ENCODE data around the gene RNF121. TPM values are rescaled to one million over a fixed set of nuclear protein-coding genes. Genes with fewer than 3 reads are reported as not detected.

The RNF121 gene
- total RNA-seq, 1 donor from 2014 or later: 29.0 TPM

DNA sequence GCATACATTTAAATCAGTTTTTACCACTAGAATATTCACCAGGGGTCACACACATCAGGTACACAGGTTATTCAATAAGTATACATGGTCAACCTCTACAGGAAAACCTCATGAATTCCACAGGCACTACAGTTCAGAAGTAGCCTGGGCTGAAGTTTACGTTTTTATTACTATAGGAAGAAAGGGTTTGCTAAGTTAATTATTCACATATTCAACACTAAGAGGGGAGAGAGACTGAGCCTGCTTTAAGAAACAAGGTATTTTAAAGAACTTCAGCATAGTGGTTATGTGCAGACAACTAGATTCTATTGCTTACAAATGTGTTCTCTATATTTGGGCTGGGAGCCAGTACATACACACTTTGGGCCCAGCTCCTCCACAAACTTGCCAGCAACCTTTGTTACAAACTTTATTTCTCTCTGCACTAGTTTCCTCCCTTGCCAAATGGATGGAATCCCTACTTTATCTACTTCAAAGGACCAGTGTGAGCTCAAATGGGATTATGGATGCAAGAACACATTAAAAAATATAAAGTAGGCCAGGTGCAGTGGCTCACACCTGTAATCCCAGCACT is 101.7 kb downstream of the RNF121 start:
- intact Hi-C loops (cut with micrococcal nuclease): no loop called here

DNA sequence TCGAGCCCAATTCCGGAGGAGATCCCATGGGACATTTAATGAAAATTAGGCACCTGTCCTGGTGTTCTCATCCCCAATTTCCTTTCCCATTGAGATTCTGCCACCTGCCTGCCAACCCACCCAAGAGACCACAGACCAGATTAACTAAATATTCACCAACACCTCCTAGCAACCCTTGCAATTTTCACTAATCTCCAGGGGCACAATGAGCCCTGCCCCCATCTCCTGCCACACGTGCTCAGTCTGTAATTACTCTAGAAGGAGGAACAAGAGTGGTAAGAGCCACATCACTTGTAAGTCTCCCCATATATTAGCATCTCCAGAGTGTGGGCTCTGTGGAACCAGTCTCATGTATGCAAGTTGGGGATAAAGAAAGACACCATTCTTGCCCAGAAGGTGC is 107.8 kb downstream of the RNF121 start:
- intact Hi-C loops (cut with micrococcal nuclease): no loop called here

DNA sequence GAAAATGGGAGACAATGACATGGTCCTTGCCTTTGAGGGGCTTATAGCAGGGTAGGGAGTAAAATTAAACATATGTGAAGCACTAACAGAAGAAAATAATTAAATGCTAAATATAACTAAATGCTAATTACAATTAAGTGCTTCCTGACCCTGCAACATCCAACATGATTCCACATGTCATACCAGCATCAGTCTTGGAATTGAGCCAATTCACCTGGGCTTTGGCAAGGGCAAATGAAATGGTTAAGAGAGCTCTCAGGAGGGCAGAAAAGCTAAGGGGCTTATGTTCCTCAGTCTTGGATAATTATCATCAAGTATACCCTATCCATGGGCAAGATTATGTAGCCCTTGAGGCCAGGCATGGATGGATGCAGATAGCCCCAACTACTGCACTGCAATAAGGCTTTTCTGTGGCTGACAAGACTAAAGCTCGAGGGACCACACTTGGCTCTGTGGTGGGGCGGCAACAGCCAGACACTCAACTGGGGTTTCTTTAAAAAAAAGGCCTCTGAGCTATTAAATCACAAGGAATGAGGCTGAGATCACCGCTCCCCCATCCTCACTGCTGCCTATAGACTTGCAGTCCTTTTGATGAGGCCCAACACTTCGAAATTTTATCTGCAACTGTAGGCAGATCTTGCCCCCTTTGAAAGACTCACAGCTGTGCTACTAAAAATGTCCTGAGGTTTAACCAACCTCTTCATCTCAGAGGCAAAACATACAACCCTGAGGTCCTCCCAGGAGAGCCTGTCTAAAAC is 108.9 kb downstream of the RNF121 start:
- intact Hi-C loops (cut with micrococcal nuclease): no loop called here

DNA sequence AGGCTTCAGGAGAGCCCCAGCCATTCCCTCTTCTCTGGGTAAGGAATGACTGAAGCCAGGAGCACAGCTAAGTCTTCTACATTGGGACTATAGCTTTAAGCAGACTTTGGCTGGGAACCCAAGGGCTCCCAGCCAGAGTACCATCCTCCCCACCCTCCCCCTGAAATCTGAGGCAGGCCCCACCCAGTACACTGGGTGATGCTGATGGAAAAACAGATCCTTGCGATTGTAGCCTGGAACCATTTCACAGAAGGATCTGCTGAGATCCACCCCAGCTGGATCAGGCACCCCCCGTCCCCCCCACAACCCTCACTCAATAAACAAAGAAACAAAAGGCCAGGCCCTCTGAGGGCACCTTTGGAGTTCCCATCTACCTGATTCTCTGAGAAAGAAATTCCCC is 109.6 kb downstream of the RNF121 start:
- intact Hi-C loops (cut with micrococcal nuclease): no loop called here

DNA sequence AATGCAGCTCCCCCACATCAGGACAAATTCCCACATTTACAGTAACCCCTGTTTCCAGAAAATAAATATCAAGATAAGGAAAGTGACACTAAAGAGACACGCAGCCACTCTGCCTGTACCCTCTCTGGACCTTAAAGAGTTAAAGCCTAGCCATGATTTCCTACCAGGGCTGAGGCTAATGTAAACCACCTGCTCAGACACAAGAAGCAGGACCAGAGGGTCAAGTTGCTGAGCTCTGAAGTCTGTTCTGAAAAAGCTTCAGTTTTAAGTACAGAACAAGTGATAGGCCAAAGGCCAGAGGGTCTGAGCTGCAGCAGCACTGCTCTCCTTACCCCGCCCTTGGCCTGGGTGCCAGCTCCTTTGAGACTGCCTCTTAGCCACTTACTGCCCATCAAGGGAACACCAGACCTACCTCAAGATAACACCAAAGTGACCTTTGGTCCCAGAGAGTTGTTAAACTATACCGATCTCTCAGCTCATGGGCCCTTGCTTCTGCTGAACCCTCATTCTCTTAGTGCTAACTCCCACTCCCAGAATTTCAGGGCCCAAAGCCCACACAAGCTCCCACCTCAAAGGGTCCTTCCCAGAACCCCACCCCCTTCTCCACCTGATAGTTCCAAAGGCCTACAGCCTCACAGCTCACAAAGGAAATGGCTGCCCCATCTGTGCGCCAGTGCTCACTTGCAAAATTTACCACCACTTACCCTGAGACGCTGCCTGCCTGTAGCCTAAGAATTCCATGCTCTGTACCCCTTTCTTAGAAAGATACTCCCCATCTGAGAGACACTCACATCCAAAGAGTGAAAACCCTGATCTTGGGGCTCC is 110.4 kb downstream of the RNF121 start:
- intact Hi-C loops (cut with micrococcal nuclease): no loop called here

DNA sequence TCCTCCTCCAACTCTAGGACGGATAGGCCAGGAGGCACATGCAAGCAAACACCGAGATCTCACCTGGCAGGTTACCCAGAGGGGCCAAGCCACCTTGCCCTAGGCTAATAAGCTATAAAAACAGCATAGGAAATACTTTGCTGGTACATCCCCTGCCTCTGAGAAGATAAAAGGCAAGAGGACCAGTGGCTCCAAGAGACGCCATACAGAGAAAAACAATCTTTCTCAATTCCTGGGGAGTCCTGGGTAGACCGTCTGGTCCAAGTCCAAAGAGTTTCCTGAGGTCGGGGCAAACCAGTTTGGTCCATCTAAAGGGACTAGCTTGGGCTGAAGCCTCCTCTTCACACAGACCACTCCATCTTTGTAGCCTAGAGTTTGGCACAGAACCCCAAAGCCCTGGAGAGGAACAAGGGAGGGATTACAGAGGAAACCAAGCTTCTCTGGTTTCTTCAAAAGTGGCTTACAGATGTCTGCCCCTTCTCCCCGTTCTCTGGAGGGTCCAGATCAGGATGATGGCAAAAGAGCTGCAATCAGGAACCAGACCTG is 111.1 kb downstream of the RNF121 start:
- intact Hi-C loops (cut with micrococcal nuclease): loop anchor here (1.0 to 5.0 kb wide), 3 partner anchors 40 to 113 kb away; partner anchors contain the start of genes ANAPC15, LRRC51, NUMA1 and RNF121

DNA sequence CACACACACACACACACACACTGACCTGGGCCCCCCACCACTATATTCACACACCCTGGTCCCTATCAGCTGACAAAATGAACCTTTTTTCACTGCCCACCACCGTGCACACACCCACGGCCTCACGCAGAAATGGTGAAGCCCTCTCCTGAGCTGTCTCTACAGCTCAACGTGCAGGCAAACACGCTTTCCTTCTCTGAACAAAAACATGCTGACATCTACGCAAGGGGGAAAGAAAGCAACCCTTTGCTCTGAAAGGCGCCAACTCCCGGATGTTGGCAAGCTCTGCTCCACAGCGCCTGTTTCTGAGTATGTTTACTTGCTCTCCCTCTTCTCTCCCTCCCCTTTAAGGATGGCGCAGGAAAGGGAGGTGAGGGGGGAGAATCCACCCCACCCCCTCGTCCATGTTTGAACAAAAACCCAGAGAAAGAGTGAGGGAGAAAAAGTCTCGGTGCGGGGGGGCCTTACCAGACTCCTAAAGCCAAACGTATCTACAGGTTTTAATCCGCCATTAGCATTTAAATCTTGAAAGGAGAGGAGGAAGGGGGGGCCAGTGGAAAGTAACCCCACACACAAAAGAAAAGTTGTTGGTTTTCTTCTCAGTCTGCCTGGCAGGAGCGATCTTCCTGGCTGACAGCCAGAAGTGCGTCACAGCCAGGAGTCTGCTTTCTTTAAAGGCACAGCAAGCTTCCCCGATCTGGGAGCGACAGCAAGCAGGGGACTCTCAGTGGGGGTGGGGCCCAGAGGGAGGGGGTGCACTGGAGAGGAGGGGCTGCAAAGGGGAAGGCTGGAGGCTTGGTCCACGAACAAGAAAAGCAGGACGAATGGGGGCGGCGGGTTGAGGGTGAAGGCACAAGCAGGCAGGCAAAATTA is 111.9 kb downstream of the RNF121 start:
- intact Hi-C loops (cut with micrococcal nuclease): loop anchor here (1.0 to 5.0 kb wide), 4 partner anchors 40 to 183 kb away; partner anchors contain the start of genes ANAPC15, LRRC51, NUMA1 and RNF121

DNA sequence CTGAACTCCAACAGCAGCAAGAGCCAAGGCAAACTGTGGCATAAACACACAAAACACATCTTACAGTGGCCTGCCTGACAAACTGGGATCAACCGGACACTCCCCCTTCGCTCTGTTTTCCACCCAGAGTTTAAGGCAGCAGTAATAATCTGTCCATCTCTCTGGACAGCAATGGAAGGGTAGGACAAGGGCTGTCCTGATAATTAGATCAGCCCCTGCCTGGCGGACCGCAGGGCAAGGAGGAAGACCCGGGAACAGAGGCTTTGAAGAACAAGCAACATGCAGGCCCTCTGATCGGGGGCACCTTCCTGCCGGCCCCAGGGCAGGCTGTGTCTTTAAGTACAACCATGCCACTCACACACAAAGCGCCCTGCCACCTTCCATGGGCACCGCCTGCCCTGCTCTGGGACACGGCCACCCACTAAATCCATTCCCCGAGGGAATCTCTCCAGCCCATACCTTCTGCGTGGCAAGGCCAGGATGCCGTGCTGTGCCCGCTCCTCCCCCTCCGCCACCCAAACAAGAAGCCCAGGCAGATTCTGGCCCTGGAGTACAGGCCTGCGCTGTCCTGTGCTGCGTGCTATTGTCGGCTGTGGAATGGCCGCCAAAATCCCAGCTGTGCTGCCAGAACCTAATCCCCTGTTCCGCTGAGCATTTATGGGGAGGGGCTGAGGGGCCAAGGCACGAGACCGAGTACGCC is 112.7 kb downstream of the RNF121 start:
- intact Hi-C loops (cut with micrococcal nuclease): loop anchor here (1.0 to 5.0 kb wide), 3 partner anchors 71 to 182 kb away; partner anchors contain the start of genes ANAPC15, RNF121 and XNDC1N

DNA sequence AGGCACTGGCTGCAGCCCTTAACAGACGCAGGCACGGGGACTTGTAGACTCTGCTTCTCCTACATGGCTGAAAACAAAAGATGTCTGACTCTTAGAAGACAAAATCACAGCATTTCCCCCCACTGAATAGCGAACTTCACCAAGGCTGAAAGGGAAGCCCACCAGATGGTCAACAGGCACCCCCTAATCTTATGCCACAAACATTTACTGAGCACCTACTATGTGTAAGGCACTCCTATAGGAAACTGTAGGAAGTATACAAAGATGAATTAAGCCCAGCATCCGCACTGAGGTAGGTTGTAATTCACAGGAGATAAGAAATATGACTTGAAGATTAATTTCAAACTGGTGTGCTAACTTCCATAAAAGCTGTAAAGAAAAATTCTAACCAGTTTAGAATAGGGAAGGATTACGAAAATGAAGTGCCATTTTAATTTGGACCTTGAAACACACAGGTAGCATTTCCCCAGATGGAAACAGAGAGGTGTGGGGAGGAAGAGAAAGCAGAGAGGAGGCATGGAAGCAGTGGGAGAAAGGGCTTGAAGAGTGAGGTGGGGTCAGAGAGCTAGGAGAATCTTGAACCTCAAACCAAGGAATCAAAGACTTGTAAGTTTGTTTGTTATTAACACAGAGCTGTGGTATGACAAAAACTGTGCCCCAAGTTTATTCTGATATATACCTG is 113.4 kb downstream of the RNF121 start:
- intact Hi-C loops (cut with micrococcal nuclease): loop anchor here (5.0 kb wide), 1 partner anchor 115 kb away; the partner anchor contains the start of genes RNF121 and XNDC1N

DNA sequence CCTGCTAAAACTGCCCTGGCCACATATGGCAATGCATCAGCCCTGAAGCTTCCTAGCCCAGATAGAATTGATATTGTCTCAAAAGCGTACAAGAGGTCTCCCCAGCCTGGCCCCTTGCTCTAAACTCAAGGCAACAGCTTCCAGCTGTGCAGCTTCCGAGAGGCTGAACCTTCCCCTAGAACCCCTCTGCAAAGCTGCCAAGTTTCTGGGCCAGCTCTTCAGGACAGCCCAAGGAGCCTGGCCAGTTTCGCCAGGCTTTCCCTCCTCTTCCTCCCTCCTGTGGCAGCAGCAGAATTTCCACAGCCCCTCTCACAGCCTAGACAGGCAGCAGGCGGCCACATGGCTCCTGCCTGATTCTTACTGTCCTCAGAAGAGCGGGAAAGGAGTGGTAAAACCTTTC is 117.0 kb downstream of the RNF121 start:
- intact Hi-C loops (cut with micrococcal nuclease): no loop called here

Other genes with a start within 250 kb of the RNF121 start
- gene DEFB108B, start 95.8 kb upstream of the RNF121 start, total RNA-seq: not detected in 2 replicates
- not detected in 2 replicates for gene DEFB131B, start 50.6 kb upstream of the RNF121 start, total RNA-seq
- gene XNDC1N, start 452 bp upstream of the RNF121 start, total RNA-seq: 19.1 and 20.5 TPM in 2 replicates
- 15.2 and 15.7 TPM in 2 replicates for gene IL18BP, start 69.9 kb downstream of the RNF121 start, total RNA-seq
- 174 and 178 TPM in 2 replicates for gene NUMA1, start 151.5 kb downstream of the RNF121 start, total RNA-seq
- 6.4 and 7.5 TPM in 2 replicates for gene LRRC51, start 151.8 kb downstream of the RNF121 start, total RNA-seq
- 81.2 and 84.5 TPM in 2 replicates for gene LAMTOR1, start 174.3 kb downstream of the RNF121 start, total RNA-seq
- gene TOMT, start 176.9 kb downstream of the RNF121 start, total RNA-seq: 0.14 TPM in 1 of 2 replicates, not detected in the other
- 77.9 and 78.0 TPM in 2 replicates for gene ANAPC15, start 183.6 kb downstream of the RNF121 start, total RNA-seq
- gene FOLR3, start 206.7 kb downstream of the RNF121 start, total RNA-seq: not detected in 2 replicates

Data from T-helper 2 cell treated with Interferon-gamma antibody and Interleukin-4, amounts not matched to agents 100 ng/mL and 5 ng/mL, for 36 hours (primary cell).